SJCRH30 (cell line): Measurements from ENCODE around the gene HPSE2. TPM values are rescaled to one million over a fixed set of nuclear protein-coding genes. Genes with fewer than 3 reads are reported as not detected.
"Not testable (repeated sequence)": the region's sequence is repeated elsewhere in the genome, so short reads cannot be mapped to it uniquely, and the experiment has no call there.

Experiments
- DNase-seq, 2 experiments: peaks; one replicate each; pipeline ENCODE4 v3.0.0-alpha.2; 2015 to 2020
- H3K27ac ChIP-seq: fragments of 250-450 bp; sonication (Bioruptor Pico); 2 replicates; pipeline ENCODE4 v1.5.1; 2020; ENCODE audit warnings: mild to moderate bottlenecking, moderate library complexity
- H3K27me3 ChIP-seq: fragments of 250-450 bp; sonication (Bioruptor Pico); 2 replicates; pipeline ENCODE4 v1.5.1; 2020; ENCODE audit warnings: mild to moderate bottlenecking, moderate library complexity
- H3K36me3 ChIP-seq: fragments of 250-450 bp; sonication (Bioruptor Pico); 2 replicates; pipeline ENCODE4 v1.5.1; 2020; ENCODE audit warnings: mild to moderate bottlenecking, moderate library complexity
- H3K4me1 ChIP-seq: fragments of 250-450 bp; sonication (Bioruptor Pico); 2 replicates; pipeline ENCODE4 v1.5.1; 2020; ENCODE audit warnings: mild to moderate bottlenecking, moderate library complexity
- H3K4me3 ChIP-seq: fragments of 250-450 bp; sonication (Bioruptor Pico); 2 replicates; pipeline ENCODE4 v1.5.1; 2020; ENCODE audit warnings: mild to moderate bottlenecking, moderate library complexity
- H3K9me3 ChIP-seq: fragments of 250-450 bp; sonication (Bioruptor Pico); replicated peaks from 2 replicates; pipeline ENCODE4 v1.5.1; 2020; ENCODE audit warnings: mild to moderate bottlenecking, moderate library complexity
- total RNA-seq: library from RNA; depleted of rRNA; stranded (reverse); fragments of >200 nt; shearing (Covaris generic); gene quantifications from 2 replicates; pipeline ENCODE4 v1.2.3, GENCODE V29; 2014; rRNA removed

Gene HPSE2
- total RNA-seq: not detected in 2 replicates

GRCh38 chr10:99235658-99236626 lies at the start of gene HPSE2:
TSS of gene HPSE2 (minus strand) at chr10:99235852.
- Histone ChIP-seq H3K27me3 (peaks cover 9% of the 10 kb centered on the region; the same call in 1 of the 2 replicates), H3K4me1 (no peaks in the 10 kb centered on the region), H3K36me3 (no peaks in the 10 kb centered on the region), H3K27ac (no peak within 1 kb of the TSS), H3K9me3 (0 out of 2 replicates have a peak, but pooled peaks cover 3% of the 10 kb centered on the region), H3K4me3 (no peak within 1 kb of the TSS)
- DNase-seq: no peak

DNA sequence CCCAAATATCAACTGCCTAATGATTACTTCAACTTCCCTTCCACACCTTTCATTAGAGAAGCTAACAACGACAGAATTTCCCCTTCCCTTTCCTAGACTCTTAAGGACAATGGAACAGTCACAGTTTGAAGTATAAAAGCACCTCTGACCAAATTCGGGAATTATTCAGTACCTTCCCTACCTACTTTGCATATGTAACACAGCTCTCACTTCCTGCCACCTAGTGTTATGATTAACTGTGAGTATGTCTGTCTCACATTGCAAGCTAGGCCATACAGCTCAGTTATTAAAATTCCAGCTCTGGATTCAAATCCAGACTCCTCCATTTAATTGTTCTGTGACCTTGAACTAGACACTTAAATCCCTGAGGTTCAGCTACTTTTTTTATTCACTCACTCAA lies 44.8 kb upstream of the HPSE2 start:
- Histone ChIP-seq H3K27me3 (peaks cover 4% of the 10 kb centered on the region), H3K27ac (no peak overlapping the region), H3K9me3 (no peaks in the 10 kb centered on the region), H3K4me3 (no peak overlapping the region), H3K36me3 (no peaks in the 10 kb centered on the region), H3K4me1 (no peaks in the 10 kb centered on the region)
- no peak for DNase-seq

DNA sequence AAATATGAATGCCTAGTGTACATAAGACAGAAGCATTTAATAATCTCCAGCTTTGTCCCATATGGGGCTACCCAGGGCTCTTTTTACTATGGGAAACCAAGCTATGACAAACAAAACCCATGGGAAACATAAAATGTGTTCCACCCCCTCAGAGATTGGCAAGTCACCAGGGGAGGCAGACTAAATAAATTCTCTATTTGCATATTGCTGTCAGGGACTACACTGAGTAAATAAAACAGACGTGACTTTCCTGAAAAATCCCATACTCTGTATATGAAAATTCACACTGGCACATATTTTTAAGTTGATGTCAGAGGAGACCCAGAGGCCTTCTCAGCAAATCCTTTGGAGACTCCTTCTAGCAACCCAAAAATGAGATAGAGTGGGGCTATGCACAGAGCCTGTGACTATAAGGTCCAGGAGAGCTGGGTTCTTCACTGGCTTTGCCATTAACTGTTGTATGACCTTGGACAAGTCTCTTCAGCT lies 44.0 kb upstream of the HPSE2 start:
- peaks cover 4% of the 10 kb centered on the region for H3K27me3 ChIP-seq
- no peaks in the 10 kb centered on the region for H3K4me1 ChIP-seq
- no peaks in the 10 kb centered on the region for H3K9me3 ChIP-seq
- no peak overlapping the region for H3K4me3 ChIP-seq
- H3K27ac ChIP-seq: no peak overlapping the region
- H3K36me3 ChIP-seq: no peaks in the 10 kb centered on the region
- no peak for DNase-seq

- no peaks in the 10 kb centered on the region for H3K36me3 ChIP-seq
- H3K9me3 ChIP-seq: no peaks in the 10 kb centered on the region
- peak in 1 of 2 experiments; percentile 55 for DNase-seq
- H3K27ac ChIP-seq: no peak overlapping the region
- peaks cover 4% of the 10 kb centered on the region for H3K27me3 ChIP-seq
- no peaks in the 10 kb centered on the region for H3K4me1 ChIP-seq
- no peak overlapping the region for H3K4me3 ChIP-seq
Measured at GRCh38 chr10:99276848-99277486, 41.3 kb upstream of the HPSE2 start.

DNA sequence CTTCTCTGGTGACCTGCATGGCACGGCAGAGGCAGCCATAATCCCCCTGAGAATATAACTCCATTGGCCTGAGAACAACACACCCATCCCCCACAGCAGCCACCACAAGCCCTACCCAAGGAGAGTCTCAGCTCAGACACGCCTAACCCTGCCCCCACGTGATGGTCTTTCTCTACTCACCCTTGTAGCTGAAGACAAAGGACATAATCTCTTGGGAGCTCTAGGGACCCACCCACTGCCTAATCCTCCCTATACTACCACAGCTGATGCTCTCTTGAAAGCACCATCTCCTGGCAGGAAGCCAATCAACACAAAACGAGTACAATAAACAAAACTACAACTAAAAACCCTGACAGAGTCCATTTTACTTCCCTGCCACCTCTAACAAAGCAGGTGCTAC lies 30.7 kb upstream of the HPSE2 start:
- H3K27me3 ChIP-seq: no peaks in the 10 kb centered on the region
- no peak overlapping the region for H3K27ac ChIP-seq
- H3K4me3 ChIP-seq: no peak overlapping the region
- peak; percentile 27 to 53 for DNase-seq
- H3K4me1 ChIP-seq: no peaks in the 10 kb centered on the region
- H3K9me3 ChIP-seq: no peaks in the 10 kb centered on the region
- no peaks in the 10 kb centered on the region for H3K36me3 ChIP-seq

DNA sequence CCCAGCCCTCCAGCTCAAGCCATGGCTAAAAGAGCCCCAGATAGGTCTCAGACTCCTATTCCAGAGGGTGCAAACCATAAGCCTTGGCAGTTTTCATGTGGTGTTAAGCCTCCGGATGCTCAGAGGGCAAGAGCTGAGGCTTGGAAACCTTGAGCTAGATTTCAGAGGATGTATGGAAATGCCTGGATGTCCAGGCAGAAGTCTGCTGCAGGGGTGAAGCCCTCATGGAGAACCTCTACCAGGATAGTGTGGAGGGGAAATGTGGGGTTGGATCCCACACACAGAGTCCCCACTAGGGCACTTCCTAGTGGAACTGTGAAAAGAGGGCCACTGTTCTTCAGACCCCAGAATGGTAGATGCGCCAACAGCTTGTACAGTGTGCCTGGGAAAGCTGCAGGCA lies 13.2 kb upstream of the HPSE2 start:
- H3K4me3 ChIP-seq: no peak overlapping the region
- H3K4me1 ChIP-seq: no peaks in the 10 kb centered on the region
- H3K27ac ChIP-seq: no peak overlapping the region
- DNase-seq: no peak
- no peaks in the 10 kb centered on the region for H3K27me3 ChIP-seq
- H3K36me3 ChIP-seq: no peaks in the 10 kb centered on the region
- H3K9me3 ChIP-seq: peaks cover under 1% of the 10 kb centered on the region

DNA sequence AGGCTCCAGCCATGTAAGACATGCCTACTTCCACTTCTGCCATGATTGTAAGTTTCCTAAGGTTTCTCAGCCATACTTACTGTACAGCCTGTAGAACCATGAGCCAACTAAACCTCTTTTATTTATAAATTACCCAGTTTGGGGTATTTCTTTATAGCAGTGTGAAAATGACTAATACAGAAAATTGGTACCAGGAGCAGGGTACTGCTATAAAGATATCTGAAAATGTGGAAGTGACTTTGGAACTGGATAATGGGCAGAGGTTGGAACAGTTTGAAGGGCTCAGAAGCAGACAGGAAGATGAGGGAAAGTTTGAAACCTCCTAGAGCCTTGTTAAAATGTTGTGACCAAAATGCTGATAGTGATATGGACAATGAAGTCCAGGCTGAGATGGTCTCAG lies 12.2 kb upstream of the HPSE2 start:
- H3K36me3 ChIP-seq: not testable (repeated sequence)

GRCh38 chr10:99236627-99237309 lies 1.1 kb upstream of the HPSE2 start:
- Histone ChIP-seq H3K4me1 (no peaks in the 10 kb centered on the region), H3K9me3 (0 out of 2 replicates have a peak, but pooled peaks cover 3% of the 10 kb centered on the region), H3K36me3 (no peaks in the 10 kb centered on the region), H3K27me3 (peaks cover 6% of the 10 kb centered on the region; the same call in 1 of the 2 replicates), H3K27ac (no peak overlapping the region), H3K4me3 (no peak overlapping the region)
- no peak for DNase-seq

More for the DNA sequence above, 12.2 kb upstream of the HPSE2 start:
- DNase-seq, H3K9me3 ChIP-seq, H3K4me3 ChIP-seq, H3K27me3 ChIP-seq, H3K4me1 ChIP-seq, H3K27ac ChIP-seq: not testable (repeated sequence)

- H3K4me3 ChIP-seq: no peak overlapping the region
- peak in 1 of 2 experiments; percentile 5 for DNase-seq
- H3K27ac ChIP-seq: no peak overlapping the region
- peaks cover 10% of the 10 kb centered on the region; the same call in 1 of the 2 replicates for H3K27me3 ChIP-seq
- 0 out of 2 replicates have a peak, but pooled peaks cover 3% of the 10 kb centered on the region for H3K9me3 ChIP-seq
- no peaks in the 10 kb centered on the region for H3K36me3 ChIP-seq
- H3K4me1 ChIP-seq: no peaks in the 10 kb centered on the region
Measured at GRCh38 chr10:99234791-99235657, 628 bp downstream of the HPSE2 start.

DNA sequence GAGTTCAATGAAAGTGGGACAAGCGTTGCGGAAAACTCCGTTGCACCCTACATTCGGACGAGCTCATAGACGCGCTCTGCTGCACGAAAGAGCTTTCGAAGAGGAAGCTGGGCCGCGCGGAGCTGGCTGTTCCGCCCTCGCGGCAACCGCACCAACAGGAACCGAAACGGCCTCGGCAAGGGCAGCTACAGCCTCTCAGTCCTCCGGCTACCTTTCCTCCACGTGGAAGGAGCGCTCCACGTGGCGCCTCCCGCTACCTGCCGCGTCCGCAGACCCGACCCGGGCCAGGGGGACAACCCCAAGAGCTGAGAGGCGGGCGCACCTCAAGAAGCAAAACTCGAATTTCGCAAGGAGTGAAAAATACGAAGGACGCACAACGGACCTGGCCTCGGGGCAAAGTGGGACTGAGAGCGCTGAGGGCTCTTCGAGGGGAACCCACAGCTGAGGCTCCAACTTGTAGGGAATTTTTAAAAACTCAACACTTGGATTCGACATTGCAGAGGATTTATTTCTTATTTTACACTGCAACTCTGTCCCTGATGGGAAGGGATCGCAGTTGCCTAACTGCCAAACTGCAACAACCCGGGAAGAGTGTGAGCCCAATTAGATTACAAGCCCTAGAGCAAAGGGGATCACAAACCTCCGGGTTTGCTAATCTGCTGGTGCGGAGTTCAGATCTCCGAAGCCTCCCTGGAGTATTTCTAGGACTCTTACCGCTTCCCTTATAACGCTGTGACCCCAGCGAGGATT lies 1.4 kb downstream of the HPSE2 start:
- H3K27me3 ChIP-seq: peaks cover 10% of the 10 kb centered on the region; the same call in 1 of the 2 replicates
- H3K36me3 ChIP-seq: no peaks in the 10 kb centered on the region
- H3K9me3 ChIP-seq: 0 out of 2 replicates have a peak, but pooled peaks cover 3% of the 10 kb centered on the region
- H3K4me1 ChIP-seq: no peaks in the 10 kb centered on the region
- H3K4me3 ChIP-seq: no peak overlapping the region
- H3K27ac ChIP-seq: no peak overlapping the region
- DNase-seq: no peak

- H3K4me3 ChIP-seq: no peak overlapping the region
- no peaks in the 10 kb centered on the region for H3K4me1 ChIP-seq
- DNase-seq: no peak
- H3K27me3 ChIP-seq: peaks cover 10% of the 10 kb centered on the region; the same call in 1 of the 2 replicates
- H3K27ac ChIP-seq: no peak overlapping the region
- 0 out of 2 replicates have a peak, but pooled peaks cover 3% of the 10 kb centered on the region for H3K9me3 ChIP-seq
- no peaks in the 10 kb centered on the region for H3K36me3 ChIP-seq
Measured at GRCh38 chr10:99233689-99234037, 2.0 kb downstream of the HPSE2 start.

GRCh38 chr10:99233000-99233688 lies 2.5 kb downstream of the HPSE2 start:
- Histone ChIP-seq H3K4me1 (no peaks in the 10 kb centered on the region), H3K27me3 (peaks cover 10% of the 10 kb centered on the region; the same call in 1 of the 2 replicates), H3K27ac (no peak overlapping the region), H3K36me3 (no peaks in the 10 kb centered on the region), H3K9me3 (0 out of 2 replicates have a peak, but pooled peaks cover 3% of the 10 kb centered on the region), H3K4me3 (no peak overlapping the region)
- DNase-seq: no peak
